Hepatocyte (in vitro differentiated cells): Measurements from ENCODE around the gene C11orf42. TPM values are rescaled to one million over a fixed set of nuclear protein-coding genes. Genes with fewer than 3 reads are reported as not detected.
A peak's percentile ranks its signal among the peaks of the same experiment; 100 is the strongest.

ENCODE experiments used
- DNase-seq: peaks from one replicate; pipeline ENCODE4 v3.0.0-alpha.2; 2016; ENCODE audit warnings: low spot score
- H2AFZ ChIP-seq: fragments of 200-600 bp; sonication (generic); 2 replicates; pipeline ENCODE4 v1.6.0; 2016; ENCODE audit warnings: antibody characterized with exemption, mild to moderate bottlenecking
- H3K27ac ChIP-seq: fragments of 200-600 bp; sonication (generic); 2 replicates; pipeline ENCODE4 v1.5.1; 2016; ENCODE audit warnings: mild to moderate bottlenecking
- H3K27me3 ChIP-seq: fragments of 200-600 bp; sonication (generic); 2 replicates; pipeline ENCODE4 v1.6.1; 2016
- H3K36me3 ChIP-seq: fragments of 200-600 bp; sonication (generic); replicated peaks from 2 replicates; pipeline ENCODE4 v1.5.1; 2016; ENCODE audit warnings: low read depth; ENCODE audit not compliant: insufficient read depth
- H3K4me1 ChIP-seq: fragments of 200-600 bp; sonication (generic); 2 replicates; pipeline ENCODE4 v1.5.1; 2016; ENCODE audit warnings: mild to moderate bottlenecking, moderate library complexity; ENCODE audit not compliant: insufficient read depth
- H3K4me2 ChIP-seq: fragments of 200-600 bp; sonication (generic); 2 replicates; pipeline ENCODE4 v1.6.0; 2016
- H3K4me3 ChIP-seq: fragments of 200-600 bp; sonication (generic); 2 replicates; pipeline ENCODE4 v1.5.1; 2016; ENCODE audit warnings: mild to moderate bottlenecking
- H3K79me2 ChIP-seq: fragments of 200-600 bp; sonication (generic); 2 replicates; pipeline ENCODE4 v1.6.0; 2017; ENCODE audit warnings: mild to moderate bottlenecking
- H3K9me2 ChIP-seq: fragments of 200-600 bp; sonication (generic); replicated peaks from 2 replicates; pipeline ENCODE4 v1.6.0; 2017; ENCODE audit warnings: mild to moderate bottlenecking; ENCODE audit not compliant: insufficient read depth
- H3K9me3 ChIP-seq: fragments of 200-600 bp; sonication (generic); 2 replicates; pipeline ENCODE4 v1.5.1; 2016; ENCODE audit warnings: low read depth, mild to moderate bottlenecking
- H4K20me1 ChIP-seq: fragments of 200-600 bp; sonication (generic); 2 replicates; pipeline ENCODE4 v1.6.0; 2016; ENCODE audit warnings: mild to moderate bottlenecking; ENCODE audit not compliant: insufficient read depth, poor library complexity, severe bottlenecking
- EZH2 ChIP-seq: fragments of 200-600 bp; sonication (generic); IDR thresholded peaks from 2 replicates; pipeline ENCODE4 v1.6.1; 2016; ENCODE audit warnings: antibody characterized with exemption, mild to moderate bottlenecking, borderline replicate concordance
- EZH2phosphoT487 ChIP-seq: fragments of 200-600 bp; sonication (generic); IDR thresholded peaks from one replicate; pipeline ENCODE4 v1.6.1; 2018; ENCODE audit warnings: antibody characterized with exemption, mild to moderate bottlenecking, low read depth, moderate library complexity; ENCODE audit not compliant: unreplicated experiment, severe bottlenecking
- WGBS: methylation state at CpG from one replicate; pipeline ENCODE4 v1.1.6; 2016; ENCODE audit warnings: low lambda C conversion rate; ENCODE audit errors: missing lambda C conversion rate; 5-methylcytosine and 5-hydroxymethylcytosine counted together
- polyA plus RNA-seq: library from polyadenylated mRNA; unstranded; fragments of >200 nt; fragmentation: Nextera tagmentation; extraction: Ambion mirVana; gene quantifications from 2 replicates; pipeline ENCODE4 v1.2.1, GENCODE V29; 2016
- total RNA-seq: library from RNA; depleted of rRNA; stranded (reverse); fragments of >200 nt; gene quantifications from 2 replicates; pipeline ENCODE4 v1.2.3, GENCODE V29; 2014
- TF ChIP-seq, protein P1 (sequence below): fragments of 200-600 bp; sonication (generic); IDR thresholded peaks from 2 replicates; pipeline ENCODE4 v1.5.1; 2016; ENCODE audit warnings: antibody characterized with exemption, mild to moderate bottlenecking; ENCODE audit not compliant: poor library complexity

C11orf42 gene
- total and polyA plus RNA-seq, 2 experiments from 2014 or later = not detected

DNA sequence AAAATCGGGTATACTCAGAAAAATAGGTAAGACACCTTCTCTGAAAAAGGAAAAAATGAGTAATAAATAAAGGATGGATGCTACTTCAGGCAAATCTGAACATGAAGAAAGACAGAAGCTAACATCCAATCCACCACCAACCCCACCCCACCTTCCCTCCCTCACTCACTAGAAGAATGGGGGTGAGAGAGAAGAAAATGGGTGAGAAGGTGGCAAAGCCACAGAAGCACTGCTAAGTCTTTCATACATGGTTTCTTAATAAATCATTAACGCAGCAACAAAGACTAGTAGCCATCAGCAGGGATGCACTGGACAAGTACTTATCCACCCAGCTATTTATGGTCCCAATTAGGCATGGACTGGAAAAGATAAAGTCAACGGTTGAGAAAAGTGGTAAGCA is 23.2 kb downstream of the C11orf42 start:
- H2AFZ ChIP-seq = no peak overlapping the region
- H3K79me2 ChIP-seq = peaks cover 90% of the 10 kb centered on the region
- H3K9me3 ChIP-seq = no peaks in the 10 kb centered on the region
- DNase-seq = no peak
- no peak for TF ChIP-seq EZH2
- no peak for TF ChIP-seq EZH2phosphoT487
- TF ChIP-seq, protein P1, sequence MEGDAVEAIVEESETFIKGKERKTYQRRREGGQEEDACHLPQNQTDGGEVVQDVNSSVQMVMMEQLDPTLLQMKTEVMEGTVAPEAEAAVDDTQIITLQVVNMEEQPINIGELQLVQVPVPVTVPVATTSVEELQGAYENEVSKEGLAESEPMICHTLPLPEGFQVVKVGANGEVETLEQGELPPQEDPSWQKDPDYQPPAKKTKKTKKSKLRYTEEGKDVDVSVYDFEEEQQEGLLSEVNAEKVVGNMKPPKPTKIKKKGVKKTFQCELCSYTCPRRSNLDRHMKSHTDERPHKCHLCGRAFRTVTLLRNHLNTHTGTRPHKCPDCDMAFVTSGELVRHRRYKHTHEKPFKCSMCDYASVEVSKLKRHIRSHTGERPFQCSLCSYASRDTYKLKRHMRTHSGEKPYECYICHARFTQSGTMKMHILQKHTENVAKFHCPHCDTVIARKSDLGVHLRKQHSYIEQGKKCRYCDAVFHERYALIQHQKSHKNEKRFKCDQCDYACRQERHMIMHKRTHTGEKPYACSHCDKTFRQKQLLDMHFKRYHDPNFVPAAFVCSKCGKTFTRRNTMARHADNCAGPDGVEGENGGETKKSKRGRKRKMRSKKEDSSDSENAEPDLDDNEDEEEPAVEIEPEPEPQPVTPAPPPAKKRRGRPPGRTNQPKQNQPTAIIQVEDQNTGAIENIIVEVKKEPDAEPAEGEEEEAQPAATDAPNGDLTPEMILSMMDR = no peak
- H3K27me3 ChIP-seq = no peaks in the 10 kb centered on the region
- peaks cover 18% of the 10 kb centered on the region for H3K4me1 ChIP-seq
- H3K9me2 ChIP-seq = no peaks in the 10 kb centered on the region
- H3K4me2 ChIP-seq = peak overlapping the region; percentile 72
- WGBS = 41% methylated on average over 3 of the region's 3 CpGs
- H3K4me3 ChIP-seq = no peak overlapping the region
- H3K27ac ChIP-seq = peak overlapping the region; percentile 88
- no peaks in the 10 kb centered on the region for H3K36me3 ChIP-seq
- peaks cover 9% of the 10 kb centered on the region for H4K20me1 ChIP-seq

DNA sequence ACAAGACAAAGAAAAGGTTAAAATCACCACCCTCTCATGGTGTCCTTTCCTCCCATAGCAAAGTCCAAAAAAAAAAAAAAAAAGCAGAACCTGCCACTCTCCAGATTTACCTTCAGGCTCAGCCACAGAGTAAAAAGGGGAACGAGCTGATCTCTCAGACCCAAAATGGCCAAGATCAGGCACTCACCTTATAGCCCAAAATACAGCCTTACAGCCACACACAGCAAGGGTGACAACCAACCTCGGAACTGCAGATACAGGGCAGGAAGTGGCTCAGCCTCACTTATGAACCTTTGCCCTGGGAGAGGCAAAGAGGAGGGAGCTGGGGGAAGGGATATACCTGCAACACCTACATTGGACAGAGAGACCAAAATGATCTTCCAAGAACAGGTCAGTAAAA is 24.6 kb downstream of the C11orf42 start:
- H3K4me1 ChIP-seq = peaks cover 21% of the 10 kb centered on the region
- no peak overlapping the region for H2AFZ ChIP-seq
- H3K79me2 ChIP-seq = peaks cover 86% of the 10 kb centered on the region
- no peak for TF ChIP-seq EZH2
- TF ChIP-seq, protein P1 = no peak
- TF ChIP-seq EZH2phosphoT487 = no peak
- H3K36me3 ChIP-seq = no peaks in the 10 kb centered on the region
- H3K27me3 ChIP-seq = no peaks in the 10 kb centered on the region
- DNase-seq = peak; percentile 63
- no peak overlapping the region for H3K4me3 ChIP-seq
- peaks cover 9% of the 10 kb centered on the region for H4K20me1 ChIP-seq
- H3K9me2 ChIP-seq = no peaks in the 10 kb centered on the region
- peak overlapping the region; percentile 88 for H3K27ac ChIP-seq
- peak overlapping the region; percentile 72 for H3K4me2 ChIP-seq
- WGBS = 53% methylated on average over 2 of the region's 2 CpGs
- H3K9me3 ChIP-seq = no peaks in the 10 kb centered on the region

DNA sequence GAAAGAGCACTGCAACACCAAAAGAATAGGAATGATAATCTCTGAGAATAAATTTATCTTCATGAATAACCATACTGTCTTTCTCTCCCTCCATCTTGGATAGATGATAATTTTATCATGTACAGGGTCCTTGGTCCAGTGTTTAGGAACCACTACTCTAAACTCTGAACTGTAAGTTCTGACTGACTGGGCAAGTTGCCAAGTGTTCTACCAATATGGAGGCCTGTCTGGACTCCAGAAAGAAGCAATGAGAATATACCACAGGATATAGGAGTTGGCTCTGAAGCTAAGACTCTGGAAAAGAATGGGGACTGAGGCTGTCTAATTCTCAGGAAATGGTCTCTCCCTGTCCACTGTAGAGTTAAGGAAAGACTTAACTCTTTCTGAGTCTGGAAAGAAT is 27.5 kb downstream of the C11orf42 start:
- Histone ChIP-seq H4K20me1 (peaks cover 2% of the 10 kb centered on the region), H3K36me3 (no peaks in the 10 kb centered on the region), H2AFZ (no peak overlapping the region), H3K4me3 (no peak overlapping the region), H3K4me2 (peak overlapping the region; percentile 85), H3K4me1 (peaks cover 9% of the 10 kb centered on the region), H3K27me3 (no peaks in the 10 kb centered on the region), H3K27ac (peak overlapping the region; percentile 4), H3K9me3 (no peaks in the 10 kb centered on the region), H3K9me2 (no peaks in the 10 kb centered on the region), H3K79me2 (peaks cover 57% of the 10 kb centered on the region)
- no peak for DNase-seq
- TF ChIP-seq EZH2phosphoT487 (no peak), EZH2 (no peak)
- TF ChIP-seq, protein P1 = no peak

DNA sequence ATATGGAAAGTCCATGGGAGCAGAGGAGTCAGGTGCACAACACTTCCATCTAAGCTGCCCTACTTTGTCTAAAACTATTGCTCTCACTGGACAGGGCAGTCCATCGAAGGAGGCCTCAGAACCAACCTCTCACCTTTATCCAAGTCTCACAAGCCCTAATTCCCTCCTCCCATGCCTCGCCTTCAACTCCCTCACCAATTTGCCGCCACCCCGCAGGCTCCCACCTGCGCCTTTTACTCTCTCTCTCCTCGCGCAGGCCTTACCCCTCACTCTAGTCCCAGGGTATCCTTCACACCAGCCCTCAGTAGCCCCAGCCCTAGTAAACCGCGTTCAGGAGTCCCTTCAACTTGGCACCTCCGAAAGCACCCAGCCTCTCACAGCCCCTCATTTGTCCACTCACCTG is 28.6 kb downstream of the C11orf42 start:
- peak; percentile 38 for DNase-seq
- peaks cover 9% of the 10 kb centered on the region for H3K4me1 ChIP-seq
- no peaks in the 10 kb centered on the region for H3K27me3 ChIP-seq
- H3K9me2 ChIP-seq = no peaks in the 10 kb centered on the region
- peak overlapping the region; percentile 41 for H3K4me3 ChIP-seq
- peak overlapping the region; percentile 47 for H2AFZ ChIP-seq
- H3K36me3 ChIP-seq = no peaks in the 10 kb centered on the region
- peaks cover 46% of the 10 kb centered on the region for H3K79me2 ChIP-seq
- no peaks in the 10 kb centered on the region for H3K9me3 ChIP-seq
- peak overlapping the region; percentile 85 for H3K4me2 ChIP-seq
- 2% methylated on average over 10 of the region's 10 CpGs for WGBS
- no peak for TF ChIP-seq EZH2phosphoT487
- TF ChIP-seq, protein P1 = no peak
- TF ChIP-seq EZH2 = no peak
- H3K27ac ChIP-seq = peak overlapping the region; percentile 90
- no peaks in the 10 kb centered on the region for H4K20me1 ChIP-seq
